Measurements from ENCODE around the gene TBCK. TPM values are rescaled to one million over a fixed set of nuclear protein-coding genes. Genes with fewer than 3 reads are reported as not detected.
"Not testable (repeated sequence)": the region's sequence is repeated elsewhere in the genome, so short reads cannot be mapped to it uniquely, and the experiment has no call there.

TBCK gene
- polyA plus RNA-seq, 1 donor from 2014 or later: 22.9 TPM

GRCh38 chr4:106114270-106114669 lies 201.7 kb downstream of the TBCK start:
- Mint-ChIP-seq H3K36me3 (peaks cover 34% of the 10 kb centered on the region), H3K9me3 (peaks cover 11 to 25% (median 15%) of the 10 kb centered on the region in 3 donors), H3K4me3 (no peak overlapping the region), H3K27me3 (no peaks in the 10 kb centered on the region), H3K4me1 (no peaks in the 10 kb centered on the region), H3K27ac (no peak overlapping the region)

- not testable (repeated sequence) for H3K27ac Mint-ChIP-seq, H3K4me1 Mint-ChIP-seq, H3K4me3 Mint-ChIP-seq, H3K27me3 Mint-ChIP-seq
- peaks cover 47% of the 10 kb centered on the region for H3K36me3 Mint-ChIP-seq
- peaks cover 14 to 38% (median 14%) of the 10 kb centered on the region in 3 donors for H3K9me3 Mint-ChIP-seq
Observed at GRCh38 chr4:106111778-106112469, 204.1 kb downstream of the TBCK start.

- Mint-ChIP-seq H3K27me3 (no peaks in the 10 kb centered on the region), H3K4me3 (no peak overlapping the region), H3K36me3 (peaks cover 58% of the 10 kb centered on the region), H3K9me3 (peaks cover 14 to 38% (median 14%) of the 10 kb centered on the region in 3 donors), H3K27ac (no peak overlapping the region), H3K4me1 (no peaks in the 10 kb centered on the region)
Observed at GRCh38 chr4:106109929-106110328, 206.1 kb downstream of the TBCK start.

GRCh38 chr4:106105697-106106096 lies 210.3 kb downstream of the TBCK start:
- no peak overlapping the region for H3K4me3 Mint-ChIP-seq
- no peak overlapping the region for H3K27ac Mint-ChIP-seq
- no peaks in the 10 kb centered on the region for H3K27me3 Mint-ChIP-seq
- peaks cover 39% of the 10 kb centered on the region for H3K36me3 Mint-ChIP-seq
- peaks cover 2 to 17% (median 9%) of the 10 kb centered on the region in 3 donors for H3K9me3 Mint-ChIP-seq
- H3K4me1 Mint-ChIP-seq: no peaks in the 10 kb centered on the region

GRCh38 chr4:106104276-106104675 lies 211.7 kb downstream of the TBCK start:
- H3K27ac Mint-ChIP-seq: no peak overlapping the region
- no peaks in the 10 kb centered on the region for H3K4me1 Mint-ChIP-seq
- H3K36me3 Mint-ChIP-seq: peaks cover 33% of the 10 kb centered on the region
- H3K27me3 Mint-ChIP-seq: no peaks in the 10 kb centered on the region
- peaks cover 2 to 13% (median 3%) of the 10 kb centered on the region in 3 donors for H3K9me3 Mint-ChIP-seq
- no peak overlapping the region for H3K4me3 Mint-ChIP-seq

- peaks cover 3 to 5% (median 4%) of the 10 kb centered on the region in 3 donors for H3K9me3 Mint-ChIP-seq
- no peaks in the 10 kb centered on the region for H3K4me1 Mint-ChIP-seq
- no peaks in the 10 kb centered on the region for H3K27me3 Mint-ChIP-seq
- H3K36me3 Mint-ChIP-seq: peaks cover 32% of the 10 kb centered on the region
- H3K4me3 Mint-ChIP-seq: no peak overlapping the region
- H3K27ac Mint-ChIP-seq: no peak overlapping the region
Observed at GRCh38 chr4:106096454-106096853, 219.6 kb downstream of the TBCK start.

- no peaks in the 10 kb centered on the region for H3K4me1 Mint-ChIP-seq
- peaks cover 42% of the 10 kb centered on the region for H3K36me3 Mint-ChIP-seq
- H3K4me3 Mint-ChIP-seq: no peak overlapping the region
- peaks cover 9 to 15% (median 11%) of the 10 kb centered on the region in 3 donors for H3K9me3 Mint-ChIP-seq
- no peaks in the 10 kb centered on the region for H3K27me3 Mint-ChIP-seq
- no peak overlapping the region for H3K27ac Mint-ChIP-seq
Observed at GRCh38 chr4:106095408-106095807, 220.6 kb downstream of the TBCK start.

- H3K36me3 Mint-ChIP-seq: peaks cover 55% of the 10 kb centered on the region
- no peak overlapping the region for H3K27ac Mint-ChIP-seq
- no peaks in the 10 kb centered on the region for H3K4me1 Mint-ChIP-seq
- H3K9me3 Mint-ChIP-seq: peaks cover 11 to 24% (median 19%) of the 10 kb centered on the region in 3 donors
- H3K27me3 Mint-ChIP-seq: no peaks in the 10 kb centered on the region
- H3K4me3 Mint-ChIP-seq: no peak overlapping the region
Observed at GRCh38 chr4:106092361-106093040, 223.5 kb downstream of the TBCK start.

GRCh38 chr4:106090826-106091225 lies 225.2 kb downstream of the TBCK start:
- Mint-ChIP-seq H3K4me3 (peak overlapping the region in 1 of 4 donors; percentile 24), H3K9me3 (peaks cover 13 to 24% (median 21%) of the 10 kb centered on the region in 3 donors), H3K27me3 (no peaks in the 10 kb centered on the region), H3K27ac (no peak overlapping the region), H3K36me3 (peaks cover 62% of the 10 kb centered on the region), H3K4me1 (no peaks in the 10 kb centered on the region)

- Mint-ChIP-seq H3K9me3 (peaks cover 22 to 35% (median 23%) of the 10 kb centered on the region in 3 donors), H3K4me1 (peaks cover 0 to 5% (median 3%) of the 10 kb centered on the region in 3 donors), H3K27me3 (no peaks in the 10 kb centered on the region), H3K4me3 (no peak overlapping the region), H3K27ac (no peak overlapping the region), H3K36me3 (peaks cover 35% of the 10 kb centered on the region)
Observed at GRCh38 chr4:106083065-106083464, 232.9 kb downstream of the TBCK start.

- Mint-ChIP-seq H3K9me3 (peaks cover 24 to 45% (median 28%) of the 10 kb centered on the region in 3 donors), H3K36me3 (peaks cover 39% of the 10 kb centered on the region), H3K4me3 (no peak overlapping the region), H3K27me3 (no peaks in the 10 kb centered on the region), H3K4me1 (peaks cover 0 to 5% (median 3%) of the 10 kb centered on the region in 3 donors), H3K27ac (no peak overlapping the region)
Observed at GRCh38 chr4:106080376-106080775, 235.6 kb downstream of the TBCK start.

GRCh38 chr4:106079616-106080015 lies 236.4 kb downstream of the TBCK start:
- Mint-ChIP-seq H3K27ac (no peak overlapping the region), H3K36me3 (peaks cover 36% of the 10 kb centered on the region), H3K4me3 (peak overlapping the region in 1 of 4 donors; percentile 23), H3K4me1 (peaks cover 0 to 5% (median 3%) of the 10 kb centered on the region in 3 donors), H3K9me3 (peaks cover 27 to 42% (median 28%) of the 10 kb centered on the region in 3 donors), H3K27me3 (no peaks in the 10 kb centered on the region)

- Mint-ChIP-seq H3K27ac (no peak overlapping the region), H3K4me1 (no peaks in the 10 kb centered on the region), H3K27me3 (no peaks in the 10 kb centered on the region), H3K4me3 (no peak overlapping the region), H3K9me3 (peaks cover 0 to 8% (median 0%) of the 10 kb centered on the region in 3 donors), H3K36me3 (peaks cover 17% of the 10 kb centered on the region)
Observed at GRCh38 chr4:106065018-106065417, 251.0 kb downstream of the TBCK start.

- H3K27ac Mint-ChIP-seq: peak overlapping the region in 2 of 3 donors; percentile 6 to 24
Observed at GRCh38 chr4:106063009-106063408, 253.0 kb downstream of the TBCK start.

GRCh38 chr4:106062452-106062875 lies 253.5 kb downstream of the TBCK start:
- Mint-ChIP-seq H3K27ac (no peak overlapping the region), H3K4me3 (no peak overlapping the region), H3K4me1 (no peaks in the 10 kb centered on the region), H3K36me3 (peaks cover 19% of the 10 kb centered on the region), H3K27me3 (no peaks in the 10 kb centered on the region), H3K9me3 (peaks cover 0 to 2% (median 0%) of the 10 kb centered on the region in 3 donors)

More at GRCh38 chr4:106063009-106063408, 253.0 kb downstream of the TBCK start:
- H3K4me1 Mint-ChIP-seq: no peaks in the 10 kb centered on the region
- peaks cover 0 to 2% (median 0%) of the 10 kb centered on the region in 3 donors for H3K9me3 Mint-ChIP-seq
- H3K4me3 Mint-ChIP-seq: no peak overlapping the region
- H3K27me3 Mint-ChIP-seq: no peaks in the 10 kb centered on the region
- H3K36me3 Mint-ChIP-seq: peaks cover 19% of the 10 kb centered on the region

Data from IgD-negative memory B cell (primary cell).